Liver (tissue), 9 donors: ENCODE results near the gene GJB5. TPM values are rescaled to one million over a fixed set of nuclear protein-coding genes. Genes with fewer than 3 reads are reported as not detected.

Experiments
- DNase-seq: peaks from one replicate; pipeline ENCODE4 v3.0.0-alpha.2; 2017; ENCODE audit warnings: low spot score
- H3K27ac ChIP-seq, 2 donors: one replicate each; pipeline ENCODE4 v1.7.0; 2013; ENCODE audit warnings: inconsistent platforms in 2 of 2, low read length in 2 of 2, control low read depth in 1 of 2, low read depth in 1 of 2, mild to moderate bottlenecking in 1 of 2
- H3K27me3 ChIP-seq, 4 donors: one replicate each; pipeline versions ENCODE4 v1.6.1 to v1.7.0; 2013; ENCODE audit warnings: low read length in 3 of 4, inconsistent platforms in 1 of 4, mild to moderate bottlenecking in 1 of 4, moderate library complexity in 1 of 4; ENCODE audit not compliant: control insufficient read depth in 4 of 4, insufficient read depth in 4 of 4
- H3K36me3 ChIP-seq, 4 donors: one replicate each; pipeline versions ENCODE4 v1.6.1 to v1.7.0; 2013; ENCODE audit warnings: low read length in 3 of 4, mild to moderate bottlenecking in 3 of 4, low read depth in 1 of 4, moderate library complexity in 1 of 4; ENCODE audit not compliant: control insufficient read depth in 4 of 4, insufficient read depth in 3 of 4
- H3K4me1 ChIP-seq, 4 donors: one replicate each; pipeline versions ENCODE4 v1.6.1 to v1.7.0; 2013; ENCODE audit warnings: low read length in 3 of 4, mild to moderate bottlenecking in 3 of 4, moderate library complexity in 1 of 4; ENCODE audit not compliant: control insufficient read depth in 4 of 4, insufficient read depth in 4 of 4
- H3K4me3 ChIP-seq, 3 donors: one replicate each; pipeline versions ENCODE4 v1.6.1 to v1.7.0; 2013; ENCODE audit warnings: low read length in 3 of 3, control low read depth in 1 of 3, low read depth in 1 of 3, mild to moderate bottlenecking in 1 of 3
- H3K9ac ChIP-seq, 2 donors: one replicate each; pipeline ENCODE4 v1.7.0; 2013; ENCODE audit warnings: low read length in 2 of 2, mild to moderate bottlenecking in 2 of 2, moderate library complexity in 2 of 2, control low read depth in 1 of 2, low read depth in 1 of 2
- H3K9me3 ChIP-seq, 4 donors: one replicate each; pipeline versions ENCODE4 v1.6.1 to v1.7.0; 2013; ENCODE audit warnings: low read length in 3 of 4; ENCODE audit not compliant: control insufficient read depth in 4 of 4
- EGR1 ChIP-seq, 2 donors: IDR thresholded peaks; 2 replicates each; pipeline ENCODE4 v1.6.1; 2016 to 2018; ENCODE audit warnings: antibody characterized with exemption in 2 of 2, low read depth in 2 of 2
- FOXA1 ChIP-seq: IDR thresholded peaks from 2 replicates; pipeline ENCODE4 v1.6.1; 2016; ENCODE audit warnings: antibody characterized with exemption
- FOXA2 ChIP-seq: IDR thresholded peaks from 2 replicates; pipeline ENCODE4 v1.6.1; 2016; ENCODE audit warnings: antibody characterized with exemption
- GABPA ChIP-seq, 2 donors: IDR thresholded peaks in 1 of 2; conservative IDR thresholded peaks in 1 of 2; 2 replicates each; pipeline ENCODE4 v1.6.1; 2016; ENCODE audit warnings: antibody characterized with exemption in 2 of 2, mild to moderate bottlenecking in 1 of 2, moderate library complexity in 1 of 2
- HNF4A ChIP-seq, 2 donors: conservative IDR thresholded peaks; 2 replicates each; pipeline ENCODE4 v1.6.1; 2016; ENCODE audit warnings: antibody characterized with exemption in 2 of 2, mild to moderate bottlenecking in 2 of 2
- HNF4G ChIP-seq: IDR thresholded peaks from 2 replicates; pipeline ENCODE4 v1.6.1; 2016; ENCODE audit warnings: antibody characterized with exemption
- JUND ChIP-seq, 2 donors: IDR thresholded peaks; 2 replicates each; pipeline ENCODE4 v1.6.1; 2016; ENCODE audit warnings: antibody characterized with exemption in 2 of 2
- NR2F2 ChIP-seq: IDR thresholded peaks from 2 replicates; pipeline ENCODE4 v1.6.1; 2016; ENCODE audit warnings: antibody characterized with exemption
- RAD21 ChIP-seq, 2 donors: IDR thresholded peaks; 2 replicates each; pipeline ENCODE4 v1.6.1; 2016; ENCODE audit warnings: antibody characterized with exemption in 2 of 2, mild to moderate bottlenecking in 2 of 2
- RXRA ChIP-seq, 2 donors: IDR thresholded peaks; 2 replicates each; pipeline ENCODE4 v1.6.1; 2017 to 2018; ENCODE audit warnings: antibody characterized with exemption in 2 of 2, mild to moderate bottlenecking in 1 of 2
- SP1 ChIP-seq: IDR thresholded peaks from 2 replicates; pipeline ENCODE4 v1.6.1; 2018; ENCODE audit warnings: antibody characterized with exemption, mild to moderate bottlenecking
- TAF1 ChIP-seq: conservative IDR thresholded peaks from 2 replicates; pipeline ENCODE4 v1.6.1; 2016; ENCODE audit warnings: antibody characterized with exemption, mild to moderate bottlenecking
- YY1 ChIP-seq: IDR thresholded peaks from 2 replicates; pipeline ENCODE4 v1.6.1; 2016; ENCODE audit warnings: antibody characterized with exemption, mild to moderate bottlenecking
- WGBS: extraction: QIAGEN DNeasy Blood & Tissue Kit; methylation state at CpG from one replicate; pipeline ENCODE4 v1.1.7; 2013; 5-methylcytosine and 5-hydroxymethylcytosine counted together
- polyA plus RNA-seq, 2 donors: library from polyadenylated mRNA; stranded (reverse) in 1 of 2; unstranded in 1 of 2; fragments of 200-250 nt in 1 of 2; fragments of >200 nt in 1 of 2; fragmentation: Nextera tagmentation in 1 of 2; extraction: Ambion mirVana in 1 of 2; gene quantifications; one replicate each; pipeline versions ENCODE4 v1.2.1 to v1.2.3, GENCODE V29; 2013 to 2015
- total RNA-seq, 2 donors: library from RNA; depleted of rRNA; stranded (reverse); fragments of >200 nt; gene quantifications; one replicate each; pipeline ENCODE4 v1.2.3, GENCODE V29; 2014
- TF ChIP-seq, protein P1 (sequence below): IDR thresholded peaks from 2 replicates; pipeline ENCODE4 v1.6.1; 2016; ENCODE audit warnings: antibody characterized with exemption
- TF ChIP-seq, protein P2 (sequence below): IDR thresholded peaks from 2 replicates; pipeline ENCODE4 v1.6.1; 2016; ENCODE audit warnings: antibody characterized with exemption
- TF ChIP-seq, protein P3 (sequence below): IDR thresholded peaks from 2 replicates; pipeline ENCODE4 v1.6.1; 2016; ENCODE audit warnings: antibody characterized with exemption
- TF ChIP-seq, protein P4 (sequence below): fragments of 150-350 bp; IDR thresholded peaks from 2 replicates; pipeline ENCODE4 v1.5.1; 2017; ENCODE audit warnings: improper control_type of control experiment, low read depth, low read length; ENCODE audit not compliant: missing input control
- TF ChIP-seq, protein P5 (sequence below): IDR thresholded peaks from 2 replicates; pipeline ENCODE4 v1.6.1; 2016; ENCODE audit warnings: antibody characterized with exemption, mild to moderate bottlenecking
- donor health status: healthy.
- donor health status: healthy.
- donor health status: healthy.
- donor health status: healthy.
- donor health status: healthy.

The GJB5 gene
- total and polyA plus RNA-seq, 4 donors = not detected

- Histone ChIP-seq H3K4me3 (no peak overlapping the region), H3K27ac (no peak overlapping the region), H3K36me3 (no peaks in the 10 kb centered on the region), H3K4me1 (no peaks in the 10 kb centered on the region), H3K27me3 (no peaks in the 10 kb centered on the region), H3K9me3 (no peaks in the 10 kb centered on the region), H3K9ac (no peak overlapping the region)
- DNase-seq = no peak
- WGBS = 91% methylated on average over 5 of the region's 5 CpGs
- TF ChIP-seq RAD21 (IDR thresholded peaks at IDR 0.05) (no peak), TAF1 (no peak), HNF4G (no peak), NR2F2 (no peak), EGR1 (IDR thresholded peaks at IDR 0.05; ENCODE audit: low read depth in 2 of 2) (no peak), FOXA2 (no peak), JUND (IDR thresholded peaks at IDR 0.05) (no peak), HNF4A (conservative IDR thresholded peaks at IDR 0.05) (no peak), SP1 (no peak), FOXA1 (no peak), YY1 (no peak), RXRA (IDR thresholded peaks at IDR 0.05) (no peak)
- TF ChIP-seq, protein P1, sequence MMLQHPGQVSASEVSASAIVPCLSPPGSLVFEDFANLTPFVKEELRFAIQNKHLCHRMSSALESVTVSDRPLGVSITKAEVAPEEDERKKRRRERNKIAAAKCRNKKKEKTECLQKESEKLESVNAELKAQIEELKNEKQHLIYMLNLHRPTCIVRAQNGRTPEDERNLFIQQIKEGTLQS = no peak
- TF ChIP-seq, protein P2, sequence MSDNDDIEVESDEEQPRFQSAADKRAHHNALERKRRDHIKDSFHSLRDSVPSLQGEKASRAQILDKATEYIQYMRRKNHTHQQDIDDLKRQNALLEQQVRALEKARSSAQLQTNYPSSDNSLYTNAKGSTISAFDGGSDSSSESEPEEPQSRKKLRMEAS = no peak
- TF ChIP-seq, protein P3, sequence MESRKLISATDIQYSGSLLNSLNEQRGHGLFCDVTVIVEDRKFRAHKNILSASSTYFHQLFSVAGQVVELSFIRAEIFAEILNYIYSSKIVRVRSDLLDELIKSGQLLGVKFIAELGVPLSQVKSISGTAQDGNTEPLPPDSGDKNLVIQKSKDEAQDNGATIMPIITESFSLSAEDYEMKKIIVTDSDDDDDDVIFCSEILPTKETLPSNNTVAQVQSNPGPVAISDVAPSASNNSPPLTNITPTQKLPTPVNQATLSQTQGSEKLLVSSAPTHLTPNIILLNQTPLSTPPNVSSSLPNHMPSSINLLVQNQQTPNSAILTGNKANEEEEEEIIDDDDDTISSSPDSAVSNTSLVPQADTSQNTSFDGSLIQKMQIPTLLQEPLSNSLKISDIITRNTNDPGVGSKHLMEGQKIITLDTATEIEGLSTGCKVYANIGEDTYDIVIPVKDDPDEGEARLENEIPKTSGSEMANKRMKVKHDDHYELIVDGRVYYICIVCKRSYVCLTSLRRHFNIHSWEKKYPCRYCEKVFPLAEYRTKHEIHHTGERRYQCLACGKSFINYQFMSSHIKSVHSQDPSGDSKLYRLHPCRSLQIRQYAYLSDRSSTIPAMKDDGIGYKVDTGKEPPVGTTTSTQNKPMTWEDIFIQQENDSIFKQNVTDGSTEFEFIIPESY = no peak
Observed at GRCh38 chr1:34750610-34751009, 4.2 kb upstream of the GJB5 start.

- WGBS = 94% methylated on average over 3 of the region's 3 CpGs
- Histone ChIP-seq H3K4me1 (no peaks in the 10 kb centered on the region), H3K27ac (no peak overlapping the region), H3K4me3 (no peak overlapping the region), H3K27me3 (no peaks in the 10 kb centered on the region), H3K9ac (no peak overlapping the region), H3K9me3 (no peaks in the 10 kb centered on the region), H3K36me3 (no peaks in the 10 kb centered on the region)
- TF ChIP-seq NR2F2 (no peak), GABPA (IDR thresholded peaks at IDR 0.05 in 1 of 2, conservative IDR thresholded peaks at IDR 0.05 in 1 of 2) (no peak), TAF1 (no peak), YY1 (no peak), EGR1 (IDR thresholded peaks at IDR 0.05; ENCODE audit: low read depth in 2 of 2) (no peak), HNF4G (no peak), RXRA (IDR thresholded peaks at IDR 0.05) (no peak), RAD21 (IDR thresholded peaks at IDR 0.05) (no peak), HNF4A (conservative IDR thresholded peaks at IDR 0.05) (no peak), JUND (IDR thresholded peaks at IDR 0.05) (no peak), SP1 (no peak)
- TF ChIP-seq, protein P2 = no peak
- TF ChIP-seq, protein P3 = no peak
- TF ChIP-seq, protein P4, sequence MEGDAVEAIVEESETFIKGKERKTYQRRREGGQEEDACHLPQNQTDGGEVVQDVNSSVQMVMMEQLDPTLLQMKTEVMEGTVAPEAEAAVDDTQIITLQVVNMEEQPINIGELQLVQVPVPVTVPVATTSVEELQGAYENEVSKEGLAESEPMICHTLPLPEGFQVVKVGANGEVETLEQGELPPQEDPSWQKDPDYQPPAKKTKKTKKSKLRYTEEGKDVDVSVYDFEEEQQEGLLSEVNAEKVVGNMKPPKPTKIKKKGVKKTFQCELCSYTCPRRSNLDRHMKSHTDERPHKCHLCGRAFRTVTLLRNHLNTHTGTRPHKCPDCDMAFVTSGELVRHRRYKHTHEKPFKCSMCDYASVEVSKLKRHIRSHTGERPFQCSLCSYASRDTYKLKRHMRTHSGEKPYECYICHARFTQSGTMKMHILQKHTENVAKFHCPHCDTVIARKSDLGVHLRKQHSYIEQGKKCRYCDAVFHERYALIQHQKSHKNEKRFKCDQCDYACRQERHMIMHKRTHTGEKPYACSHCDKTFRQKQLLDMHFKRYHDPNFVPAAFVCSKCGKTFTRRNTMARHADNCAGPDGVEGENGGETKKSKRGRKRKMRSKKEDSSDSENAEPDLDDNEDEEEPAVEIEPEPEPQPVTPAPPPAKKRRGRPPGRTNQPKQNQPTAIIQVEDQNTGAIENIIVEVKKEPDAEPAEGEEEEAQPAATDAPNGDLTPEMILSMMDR = no peak
- TF ChIP-seq, protein P5, sequence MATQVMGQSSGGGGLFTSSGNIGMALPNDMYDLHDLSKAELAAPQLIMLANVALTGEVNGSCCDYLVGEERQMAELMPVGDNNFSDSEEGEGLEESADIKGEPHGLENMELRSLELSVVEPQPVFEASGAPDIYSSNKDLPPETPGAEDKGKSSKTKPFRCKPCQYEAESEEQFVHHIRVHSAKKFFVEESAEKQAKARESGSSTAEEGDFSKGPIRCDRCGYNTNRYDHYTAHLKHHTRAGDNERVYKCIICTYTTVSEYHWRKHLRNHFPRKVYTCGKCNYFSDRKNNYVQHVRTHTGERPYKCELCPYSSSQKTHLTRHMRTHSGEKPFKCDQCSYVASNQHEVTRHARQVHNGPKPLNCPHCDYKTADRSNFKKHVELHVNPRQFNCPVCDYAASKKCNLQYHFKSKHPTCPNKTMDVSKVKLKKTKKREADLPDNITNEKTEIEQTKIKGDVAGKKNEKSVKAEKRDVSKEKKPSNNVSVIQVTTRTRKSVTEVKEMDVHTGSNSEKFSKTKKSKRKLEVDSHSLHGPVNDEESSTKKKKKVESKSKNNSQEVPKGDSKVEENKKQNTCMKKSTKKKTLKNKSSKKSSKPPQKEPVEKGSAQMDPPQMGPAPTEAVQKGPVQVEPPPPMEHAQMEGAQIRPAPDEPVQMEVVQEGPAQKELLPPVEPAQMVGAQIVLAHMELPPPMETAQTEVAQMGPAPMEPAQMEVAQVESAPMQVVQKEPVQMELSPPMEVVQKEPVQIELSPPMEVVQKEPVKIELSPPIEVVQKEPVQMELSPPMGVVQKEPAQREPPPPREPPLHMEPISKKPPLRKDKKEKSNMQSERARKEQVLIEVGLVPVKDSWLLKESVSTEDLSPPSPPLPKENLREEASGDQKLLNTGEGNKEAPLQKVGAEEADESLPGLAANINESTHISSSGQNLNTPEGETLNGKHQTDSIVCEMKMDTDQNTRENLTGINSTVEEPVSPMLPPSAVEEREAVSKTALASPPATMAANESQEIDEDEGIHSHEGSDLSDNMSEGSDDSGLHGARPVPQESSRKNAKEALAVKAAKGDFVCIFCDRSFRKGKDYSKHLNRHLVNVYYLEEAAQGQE = no peak
- TF ChIP-seq, protein P1 = no peak
- DNase-seq = no peak
Observed at GRCh38 chr1:34753163-34753562, 1.7 kb upstream of the GJB5 start.
